GM10266 (cell line): ENCODE results near the gene NAA80.

Source experiments
- DNase-seq: peaks from one replicate; pipeline ENCODE4 v3.0.0; 2012; ENCODE audit errors: extremely low spot score
- CTCF ChIP-seq: IDR thresholded peaks from 2 replicates; pipeline ENCODE4 v1.5.1; 2012; ENCODE audit warnings: mild to moderate bottlenecking, low read depth; ENCODE audit not compliant: control insufficient read depth, insufficient read depth; ENCODE audit errors: missing control alignments

NAA80 gene

GRCh38 chr3:50246517-50246954 lies 52.7 kb downstream of the NAA80 start:
- no peak for TF ChIP-seq CTCF
- DNase-seq: peak; percentile 77
